Measurements from ENCODE around the gene RHBDL3. TPM values are rescaled to one million over a fixed set of nuclear protein-coding genes. Genes with fewer than 3 reads are reported as not detected.
"Not testable (repeated sequence)": the region's sequence is repeated elsewhere in the genome, so short reads cannot be mapped to it uniquely, and the experiment has no call there.

Gene RHBDL3
- total RNA-seq, 1 donor from 2014 or later: 0.18 TPM

DNA sequence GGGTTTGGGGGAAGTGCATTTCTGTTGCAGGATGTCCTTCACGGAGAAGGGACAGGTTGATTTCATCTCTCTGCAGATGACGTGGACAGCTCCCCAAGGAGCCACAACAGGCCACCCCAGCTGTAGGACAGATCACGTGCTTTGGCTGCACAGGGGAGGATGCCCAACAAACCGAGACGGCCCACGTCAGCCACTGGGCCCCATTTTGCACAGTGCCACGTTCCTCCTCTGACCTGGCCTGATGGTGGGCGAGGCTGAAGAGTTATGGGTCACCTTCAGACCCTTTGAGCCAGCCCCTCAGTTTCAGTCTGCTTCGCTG, 9.0 kb upstream of the RHBDL3 start:
- Mint-ChIP-seq H3K4me3 (ENCODE audit: low read depth) (no peak overlapping the region), H3K27ac (no peak overlapping the region), H3K9me3 (no peaks in the 10 kb centered on the region), H3K27me3 (ENCODE audit: low read depth) (peaks cover 48% of the 10 kb centered on the region), H3K36me3 (ENCODE audit: low read depth) (no peaks in the 10 kb centered on the region), H3K4me1 (ENCODE audit: low read depth) (peaks cover 4% of the 10 kb centered on the region)
- intact Hi-C loops (cut with micrococcal nuclease): loop anchor here (10.0 kb wide), 1 partner anchor 188 kb away; the partner anchor contains the start of gene PSMD11
- DNase-seq (ENCODE audit: low spot score): no peak

DNA sequence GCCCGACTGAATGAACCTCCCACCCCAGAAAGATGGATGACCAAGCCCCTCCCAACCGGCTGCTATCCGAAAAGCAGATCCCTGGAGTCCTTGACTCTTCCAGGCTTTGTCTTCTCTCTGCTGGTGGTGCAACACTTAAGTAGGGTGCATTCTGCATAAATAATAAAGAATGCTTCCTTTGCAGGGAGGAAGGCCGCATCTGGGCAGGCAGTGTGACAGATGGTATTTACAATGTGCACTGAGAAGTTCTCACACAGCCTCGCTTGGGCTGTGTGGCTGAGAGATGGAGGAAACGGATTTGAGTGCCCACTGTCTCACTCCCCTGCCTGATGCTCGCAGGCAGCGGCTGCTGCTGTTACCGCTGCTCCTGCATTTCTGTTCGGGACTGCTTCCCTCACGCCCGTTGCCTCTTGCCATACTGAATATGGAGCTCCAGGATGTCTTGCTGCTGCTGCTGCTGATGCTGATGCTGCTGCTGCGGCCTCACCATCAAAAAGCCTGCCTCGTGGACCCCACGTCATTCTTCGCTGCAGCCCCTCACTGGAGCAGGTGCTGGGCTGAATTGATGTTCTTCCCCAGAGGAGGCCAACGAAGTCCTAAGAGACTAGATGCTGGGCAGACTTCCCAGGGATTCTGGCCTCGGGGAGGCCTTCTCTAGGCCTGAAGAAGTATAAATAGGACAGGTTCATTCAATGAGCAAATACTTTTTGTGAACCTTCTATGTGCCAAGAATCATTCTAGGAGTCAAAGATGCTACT, 7.1 kb upstream of the RHBDL3 start:
- no peaks in the 10 kb centered on the region for H3K9me3 Mint-ChIP-seq
- no peak for DNase-seq (ENCODE audit: low spot score)
- intact Hi-C loops (cut with micrococcal nuclease): loop anchor here (10.0 kb wide), 1 partner anchor 186 kb away; the partner anchor contains the start of gene PSMD11
- H3K4me3 Mint-ChIP-seq (ENCODE audit: low read depth): no peak overlapping the region
- H3K4me1 Mint-ChIP-seq (ENCODE audit: low read depth): no peaks in the 10 kb centered on the region
- H3K36me3 Mint-ChIP-seq (ENCODE audit: low read depth): no peaks in the 10 kb centered on the region
- peaks cover 58% of the 10 kb centered on the region for H3K27me3 Mint-ChIP-seq (ENCODE audit: low read depth)
- no peak overlapping the region for H3K27ac Mint-ChIP-seq

DNA sequence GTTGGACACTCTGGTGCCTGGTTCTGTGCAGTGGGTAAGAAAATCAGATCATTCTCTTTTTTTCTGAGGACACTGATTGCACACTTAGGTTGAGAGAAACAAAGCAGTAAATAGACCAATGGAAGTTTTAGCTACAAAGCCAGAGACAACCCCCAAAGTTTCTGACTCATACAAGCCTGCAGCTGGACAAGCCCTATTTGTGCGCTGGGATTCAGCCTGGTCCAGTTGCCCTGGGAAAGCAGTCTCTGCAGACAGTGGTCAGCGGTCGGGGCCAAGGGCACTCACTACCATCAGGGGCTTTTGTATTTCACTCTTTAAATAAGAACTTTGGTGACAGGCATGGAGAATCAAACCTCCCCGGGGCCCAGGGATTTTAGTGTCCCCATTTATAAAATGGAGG, 6.0 kb upstream of the RHBDL3 start:
- peaks cover 1% of the 10 kb centered on the region for H3K4me1 Mint-ChIP-seq (ENCODE audit: low read depth)
- H3K4me3 Mint-ChIP-seq (ENCODE audit: low read depth): no peak overlapping the region
- intact Hi-C loops (cut with micrococcal nuclease): loop anchor here (10.0 kb wide), 1 partner anchor 185 kb away; the partner anchor contains the start of gene PSMD11

DNA sequence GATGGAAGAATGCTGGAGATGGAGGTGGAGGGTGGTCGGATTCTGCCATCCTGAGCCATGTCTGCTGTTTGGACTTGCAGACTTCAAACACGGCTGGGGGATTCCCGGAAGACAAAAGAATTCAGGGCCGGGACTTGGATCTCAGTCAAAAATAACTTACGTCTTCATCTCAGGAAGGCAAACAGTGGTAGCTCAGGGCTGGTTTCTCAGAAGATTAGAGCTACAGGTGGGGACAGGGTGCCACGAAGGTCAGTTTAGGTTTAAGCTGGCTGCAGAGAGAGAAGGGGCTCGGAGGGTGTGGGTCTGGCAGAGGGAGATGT, 4.3 kb upstream of the RHBDL3 start:
- peaks cover 66% of the 10 kb centered on the region for H3K27me3 Mint-ChIP-seq (ENCODE audit: low read depth)
- DNase-seq (ENCODE audit: low spot score): no peak
- intact Hi-C loops (cut with micrococcal nuclease): no loop called here

More for the DNA sequence above, 6.0 kb upstream of the RHBDL3 start:
- no peak overlapping the region for H3K27ac Mint-ChIP-seq
- no peak for DNase-seq (ENCODE audit: low spot score)
- no peaks in the 10 kb centered on the region for H3K9me3 Mint-ChIP-seq
- peaks cover 66% of the 10 kb centered on the region for H3K27me3 Mint-ChIP-seq (ENCODE audit: low read depth)
- no peaks in the 10 kb centered on the region for H3K36me3 Mint-ChIP-seq (ENCODE audit: low read depth)

DNA sequence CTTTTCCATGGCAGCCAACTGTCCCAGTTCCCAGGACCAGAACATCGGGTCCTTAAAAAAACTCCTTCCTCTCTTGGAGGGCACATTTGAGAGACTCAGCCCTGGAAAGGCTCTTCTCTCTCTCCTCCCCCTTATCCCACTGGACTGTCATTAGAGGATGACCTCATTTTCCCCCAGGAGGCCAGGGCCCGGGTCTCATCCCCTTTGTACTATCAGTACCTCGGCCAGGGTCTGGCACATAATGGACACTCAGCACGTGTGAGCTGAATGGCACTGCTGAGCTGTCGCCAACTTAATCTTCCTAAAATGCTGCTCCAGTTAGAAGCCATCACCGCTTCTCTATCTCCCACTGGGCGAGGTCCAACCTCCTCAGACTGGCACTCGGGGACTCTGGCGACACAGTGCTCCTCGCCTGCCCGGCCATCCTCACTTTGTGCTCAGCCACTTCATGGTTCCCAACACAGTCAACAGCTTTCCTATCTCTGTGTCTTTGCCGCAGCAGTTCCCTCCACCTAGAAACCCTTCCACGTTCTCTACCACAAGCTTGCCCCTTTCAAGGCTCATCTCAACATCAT, 3.6 kb upstream of the RHBDL3 start:
- Mint-ChIP-seq H3K27me3 (ENCODE audit: low read depth) (peaks cover 69% of the 10 kb centered on the region), H3K27ac (no peak overlapping the region), H3K4me1 (ENCODE audit: low read depth) (peaks cover 9% of the 10 kb centered on the region), H3K4me3 (ENCODE audit: low read depth) (no peak overlapping the region), H3K9me3 (no peaks in the 10 kb centered on the region), H3K36me3 (ENCODE audit: low read depth) (no peaks in the 10 kb centered on the region)
- intact Hi-C loops (cut with micrococcal nuclease): no loop called here
- no peak for DNase-seq (ENCODE audit: low spot score)

More for the DNA sequence above, 4.3 kb upstream of the RHBDL3 start:
- Mint-ChIP-seq H3K4me3 (ENCODE audit: low read depth) (no peak overlapping the region), H3K27ac (no peak overlapping the region), H3K4me1 (ENCODE audit: low read depth) (peaks cover 6% of the 10 kb centered on the region), H3K36me3 (ENCODE audit: low read depth) (no peaks in the 10 kb centered on the region), H3K9me3 (no peaks in the 10 kb centered on the region)

DNA sequence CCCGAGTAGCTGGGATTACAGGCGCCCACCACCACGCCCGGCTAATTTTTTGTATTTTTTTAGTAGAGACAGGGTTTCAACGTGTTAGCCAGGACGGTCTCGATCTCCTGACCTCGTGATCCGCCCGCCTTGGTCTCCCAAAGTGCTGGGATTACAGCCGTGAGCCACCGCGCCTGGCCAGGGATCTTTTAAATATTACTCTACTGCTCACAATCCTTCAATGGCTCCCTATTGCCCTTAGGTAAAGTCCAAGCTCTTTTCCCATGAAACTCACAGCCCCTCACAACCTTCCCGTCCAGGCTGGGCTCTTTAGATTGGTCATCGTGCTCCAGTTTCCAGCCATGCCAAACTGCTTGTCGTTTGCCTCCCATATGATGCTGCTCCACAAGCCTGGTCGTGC, 2.1 kb upstream of the RHBDL3 start:
- H3K36me3 Mint-ChIP-seq (ENCODE audit: low read depth); H3K9me3 Mint-ChIP-seq; H3K27ac Mint-ChIP-seq; DNase-seq (ENCODE audit: low spot score); intact Hi-C loops (cut with micrococcal nuclease); H3K4me3 Mint-ChIP-seq (ENCODE audit: low read depth): not testable (repeated sequence)
- Mint-ChIP-seq H3K27me3 (ENCODE audit: low read depth) (peaks cover 69% of the 10 kb centered on the region), H3K4me1 (ENCODE audit: low read depth) (peaks cover 16% of the 10 kb centered on the region)

DNA sequence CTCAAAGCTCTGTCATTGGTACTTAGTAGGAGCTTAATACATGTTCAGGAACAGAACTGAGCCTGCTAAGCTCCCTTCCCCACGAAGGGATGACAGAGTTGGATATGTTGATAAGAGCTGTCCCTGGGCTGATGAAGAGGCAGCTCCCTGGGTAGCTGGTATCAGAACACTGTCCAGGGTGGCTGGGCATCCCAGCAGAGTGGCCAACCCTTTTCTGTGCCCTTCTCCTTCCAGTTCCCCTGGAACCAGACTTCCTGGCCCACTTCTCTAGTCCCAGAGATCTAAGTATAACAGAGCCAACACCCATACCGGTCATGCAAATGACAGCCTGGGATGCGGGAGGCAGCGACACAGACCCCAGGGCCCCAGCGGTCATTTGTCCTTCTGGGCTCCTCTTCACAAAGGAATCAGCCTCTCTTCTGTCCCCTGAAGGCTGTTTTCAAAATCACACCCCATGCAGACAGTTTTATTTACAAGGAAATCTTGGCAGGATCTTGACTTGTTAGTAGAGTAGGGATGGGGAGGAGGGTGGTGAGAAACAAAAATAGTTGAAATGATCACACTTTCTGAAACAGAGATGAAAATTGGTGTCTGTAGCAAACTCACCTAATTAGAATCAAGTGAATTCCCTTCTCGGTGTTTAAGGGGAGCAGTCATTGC, 1.4 kb upstream of the RHBDL3 start:
- Mint-ChIP-seq H3K4me1 (ENCODE audit: low read depth) (peaks cover 16% of the 10 kb centered on the region), H3K9me3 (no peaks in the 10 kb centered on the region), H3K27me3 (ENCODE audit: low read depth) (peaks cover 73% of the 10 kb centered on the region), H3K4me3 (ENCODE audit: low read depth) (peak overlapping the region; percentile 64), H3K36me3 (ENCODE audit: low read depth) (no peaks in the 10 kb centered on the region), H3K27ac (no peak overlapping the region)
- no peak for DNase-seq (ENCODE audit: low spot score)
- intact Hi-C loops (cut with micrococcal nuclease): no loop called here

DNA sequence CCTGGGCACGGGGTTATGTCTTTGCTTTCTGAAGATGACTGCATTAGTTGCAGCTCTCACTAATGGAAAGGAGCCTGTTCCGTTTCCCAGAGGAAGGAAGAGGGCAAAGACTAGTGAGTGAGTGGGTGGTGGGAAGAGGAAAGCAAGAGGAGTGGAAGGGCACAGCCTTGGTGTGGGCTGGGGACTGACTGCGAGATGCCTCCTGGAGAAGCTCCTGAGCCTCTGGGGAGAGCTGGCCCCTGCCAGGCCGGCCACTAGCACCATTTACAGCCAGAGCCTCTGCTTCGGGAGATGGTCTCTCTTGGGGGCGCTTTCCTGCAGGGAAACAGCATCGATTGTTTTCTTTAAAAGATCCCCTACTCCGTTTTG, 825 bp upstream of the RHBDL3 start:
- H3K36me3 Mint-ChIP-seq (ENCODE audit: low read depth): no peaks in the 10 kb centered on the region
- no peak overlapping the region for H3K27ac Mint-ChIP-seq
- H3K27me3 Mint-ChIP-seq (ENCODE audit: low read depth): peaks cover 73% of the 10 kb centered on the region
- peaks cover 16% of the 10 kb centered on the region for H3K4me1 Mint-ChIP-seq (ENCODE audit: low read depth)
- DNase-seq (ENCODE audit: low spot score): no peak
- peak overlapping the region; percentile 64 for H3K4me3 Mint-ChIP-seq (ENCODE audit: low read depth)
- intact Hi-C loops (cut with micrococcal nuclease): no loop called here
- H3K9me3 Mint-ChIP-seq: no peaks in the 10 kb centered on the region

DNA sequence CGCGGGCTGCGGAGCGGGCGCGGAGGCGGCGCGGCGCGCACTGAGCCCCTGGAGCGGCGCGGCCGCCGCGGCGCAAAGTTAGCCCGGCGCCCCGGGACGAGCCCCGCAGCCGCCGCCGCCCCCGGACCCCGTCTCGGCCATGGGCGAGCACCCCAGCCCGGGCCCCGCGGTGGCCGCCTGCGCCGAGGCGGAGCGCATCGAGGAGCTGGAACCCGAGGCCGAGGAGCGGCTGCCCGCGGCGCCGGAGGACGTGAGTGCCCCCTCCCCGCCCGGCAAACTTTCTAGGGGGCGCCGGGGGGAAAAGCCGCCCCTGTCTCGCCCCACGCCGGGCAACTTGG, 388 bp downstream of the RHBDL3 start:
- H3K27ac Mint-ChIP-seq: no peak overlapping the region
- no peaks in the 10 kb centered on the region for H3K9me3 Mint-ChIP-seq
- no peaks in the 10 kb centered on the region for H3K36me3 Mint-ChIP-seq (ENCODE audit: low read depth)
- intact Hi-C loops (cut with micrococcal nuclease): loop anchor here (2.0 kb wide), 1 partner anchor 53 kb away; no protein-coding TSS in a partner anchor
- peaks cover 76% of the 10 kb centered on the region for H3K27me3 Mint-ChIP-seq (ENCODE audit: low read depth)
- no peak overlapping the region for H3K4me3 Mint-ChIP-seq (ENCODE audit: low read depth)
- H3K4me1 Mint-ChIP-seq (ENCODE audit: low read depth): peaks cover 16% of the 10 kb centered on the region
- DNase-seq (ENCODE audit: low spot score): no peak

DNA sequence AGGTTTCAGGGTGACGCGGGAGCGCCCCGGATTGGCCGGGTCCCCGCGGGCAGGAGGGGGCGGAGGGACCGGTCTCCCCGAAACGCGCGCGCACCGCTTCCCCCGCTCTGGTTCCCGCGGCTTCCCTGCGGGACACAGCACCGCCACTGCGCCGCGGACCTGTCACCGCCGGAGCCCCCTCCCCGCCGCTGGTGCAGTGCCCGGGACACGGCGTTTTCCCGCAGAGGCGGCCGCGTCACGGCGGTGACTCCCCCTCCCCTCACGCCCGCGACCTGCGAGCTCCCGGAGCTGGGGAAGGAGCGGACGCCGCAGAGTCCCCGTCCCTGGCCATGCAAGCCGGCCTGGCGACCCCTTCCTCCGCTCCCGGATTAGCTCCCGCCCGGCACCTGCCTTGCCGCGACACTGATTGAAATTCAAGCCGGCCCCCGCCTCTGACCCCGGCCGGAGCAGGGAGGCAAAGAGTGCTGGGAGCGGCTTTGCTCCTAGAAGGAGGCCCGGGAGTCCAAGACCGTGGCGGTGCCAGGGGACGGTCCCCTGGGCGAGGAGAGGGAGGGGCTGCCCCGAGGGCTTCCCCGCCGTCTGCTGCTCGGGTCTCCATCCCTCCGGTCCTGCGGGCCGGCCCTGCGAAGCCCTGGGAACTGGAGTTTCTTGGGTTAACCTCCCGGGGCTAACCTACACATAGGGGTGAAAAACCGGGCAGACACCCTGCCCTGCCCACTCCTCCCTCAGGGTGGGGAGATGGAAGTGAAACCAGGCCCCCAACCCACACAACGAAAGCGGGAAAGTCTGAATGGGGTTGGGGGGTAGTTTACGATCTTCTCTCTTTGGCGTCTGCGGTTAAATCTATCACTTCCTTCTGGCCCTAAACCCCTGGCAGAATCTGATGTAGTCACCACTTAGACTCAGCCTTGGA, 1.0 kb downstream of the RHBDL3 start:
- Mint-ChIP-seq H3K36me3 (ENCODE audit: low read depth) (no peaks in the 10 kb centered on the region), H3K4me3 (ENCODE audit: low read depth) (peak overlapping the region; percentile 73), H3K27ac (no peak overlapping the region), H3K4me1 (ENCODE audit: low read depth) (peaks cover 16% of the 10 kb centered on the region), H3K27me3 (ENCODE audit: low read depth) (peaks cover 77% of the 10 kb centered on the region), H3K9me3 (no peaks in the 10 kb centered on the region)
- intact Hi-C loops (cut with micrococcal nuclease): loop anchor here (2.0 kb wide), 1 partner anchor 52 kb away; no protein-coding TSS in a partner anchor
- DNase-seq (ENCODE audit: low spot score): no peak

DNA sequence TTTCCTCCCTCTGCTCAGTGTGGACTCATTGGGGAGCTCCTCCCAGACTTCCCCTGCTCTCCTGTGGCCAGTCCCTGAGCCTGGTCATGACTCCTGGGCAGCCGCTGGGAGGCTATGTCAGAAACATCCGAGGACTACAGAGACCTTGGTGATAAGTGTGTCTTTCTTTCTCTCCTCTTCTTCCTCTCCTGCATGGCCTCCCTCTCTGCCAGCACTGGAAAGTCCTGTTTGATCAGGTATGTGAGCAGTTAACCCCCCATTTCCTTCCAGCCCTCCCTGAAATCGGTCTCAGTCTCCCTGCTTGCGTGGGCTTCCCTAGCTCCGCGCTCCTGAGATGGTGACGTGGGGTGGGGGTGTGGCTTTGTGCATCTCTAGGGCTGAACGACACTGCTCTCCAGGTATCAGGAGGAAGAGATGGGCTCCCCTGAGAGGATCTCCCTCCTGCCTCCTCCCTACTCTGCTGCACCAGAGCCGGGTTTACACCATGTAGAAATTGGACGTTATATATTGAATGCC, 2.1 kb downstream of the RHBDL3 start:
- intact Hi-C loops (cut with micrococcal nuclease): loop anchor here (2.0 kb wide), 1 partner anchor 51 kb away; no protein-coding TSS in a partner anchor
- DNase-seq (ENCODE audit: low spot score): no peak
- H3K9me3 Mint-ChIP-seq: no peaks in the 10 kb centered on the region
- H3K4me1 Mint-ChIP-seq (ENCODE audit: low read depth): peaks cover 16% of the 10 kb centered on the region
- peak overlapping the region; percentile 57 for H3K4me3 Mint-ChIP-seq (ENCODE audit: low read depth)
- H3K36me3 Mint-ChIP-seq (ENCODE audit: low read depth): no peaks in the 10 kb centered on the region
- H3K27ac Mint-ChIP-seq: no peak overlapping the region
- peaks cover 77% of the 10 kb centered on the region for H3K27me3 Mint-ChIP-seq (ENCODE audit: low read depth)

DNA sequence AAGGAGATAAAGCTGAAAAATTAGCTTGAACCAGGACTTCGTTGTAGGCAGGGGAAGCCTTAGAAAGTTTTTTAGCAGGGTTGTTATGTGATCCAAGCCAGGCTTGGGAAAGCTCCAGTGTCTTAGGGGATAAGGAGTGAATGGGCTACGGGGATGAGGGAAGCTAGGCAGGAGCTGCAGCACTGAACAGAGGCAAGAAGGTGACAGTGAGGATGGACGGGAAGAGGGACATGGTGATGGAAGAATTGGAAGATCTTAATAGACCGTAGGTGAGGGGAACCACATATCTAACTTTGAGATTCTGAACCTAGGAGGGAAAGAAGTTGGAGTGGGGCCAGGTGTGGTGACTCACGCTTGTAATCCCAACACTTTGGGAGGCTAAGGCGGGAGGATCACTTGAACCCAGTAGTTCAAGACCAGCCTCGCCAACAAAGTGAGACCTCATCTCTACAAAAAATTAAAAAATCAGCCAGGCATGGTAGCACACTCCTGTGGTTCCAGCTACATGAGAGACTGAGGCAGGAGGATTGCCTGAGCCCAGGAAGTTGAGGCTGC, 3.2 kb downstream of the RHBDL3 start:
- H3K27ac Mint-ChIP-seq: no peak overlapping the region
- H3K27me3 Mint-ChIP-seq (ENCODE audit: low read depth): peaks cover 69% of the 10 kb centered on the region
- no peak for DNase-seq (ENCODE audit: low spot score)
- intact Hi-C loops (cut with micrococcal nuclease): no loop called here
- H3K36me3 Mint-ChIP-seq (ENCODE audit: low read depth): no peaks in the 10 kb centered on the region
- peaks cover 16% of the 10 kb centered on the region for H3K4me1 Mint-ChIP-seq (ENCODE audit: low read depth)
- H3K4me3 Mint-ChIP-seq (ENCODE audit: low read depth): no peak overlapping the region
- no peaks in the 10 kb centered on the region for H3K9me3 Mint-ChIP-seq
